ENCODE data around the gene COLGALT1. TPM values are rescaled to one million over a fixed set of nuclear protein-coding genes. Genes with fewer than 3 reads are reported as not detected.

COLGALT1 gene
- total RNA-seq, 4 donors from 2014 or later, result 70.0 to 141 (median 115) TPM

- DNase-seq (ENCODE audit: low spot score), result no peak
- no peak for TF ChIP-seq CTCF (IDR thresholded peaks at IDR 0.05)
- ATAC-seq (ENCODE audit: low FRiP score), result no peak
Observed at GRCh38 chr19:17534767-17535166, 20.7 kb upstream of the COLGALT1 start.

- DNase-seq (ENCODE audit: low spot score) (no peak), ATAC-seq (ENCODE audit: low FRiP score) (no peak)
- no peak for TF ChIP-seq CTCF (IDR thresholded peaks at IDR 0.05)
Observed at GRCh38 chr19:17536955-17537354, 18.5 kb upstream of the COLGALT1 start.

GRCh38 chr19:17538684-17539237, 16.7 kb upstream of the COLGALT1 start:
- no peak for TF ChIP-seq CTCF (IDR thresholded peaks at IDR 0.05)
- DNase-seq (ENCODE audit: low spot score), result no peak
- peak; percentile 26 for ATAC-seq (ENCODE audit: low FRiP score)

GRCh38 chr19:17539238-17540117, 16.0 kb upstream of the COLGALT1 start:
- ATAC-seq (ENCODE audit: low FRiP score) (peak; percentile 75), DNase-seq (ENCODE audit: low spot score) (peak; percentile 98)
- no peak for TF ChIP-seq CTCF (IDR thresholded peaks at IDR 0.05)

- DNase-seq (ENCODE audit: low spot score) (no peak), ATAC-seq (ENCODE audit: low FRiP score) (no peak)
- no peak for TF ChIP-seq CTCF (IDR thresholded peaks at IDR 0.05)
Observed at GRCh38 chr19:17540174-17540573, 15.3 kb upstream of the COLGALT1 start.

GRCh38 chr19:17541184-17541759, 14.2 kb upstream of the COLGALT1 start:
- no peak for TF ChIP-seq CTCF (IDR thresholded peaks at IDR 0.05)
- ATAC-seq (ENCODE audit: low FRiP score), result no peak

More at GRCh38 chr19:17541184-17541759, 14.2 kb upstream of the COLGALT1 start:
- DNase-seq (ENCODE audit: low spot score), result no peak

Data from omental fat pad (tissue), 4 donors.